H1 (cell line): ENCODE measurements around the gene ZBTB18. TPM values are rescaled to one million over a fixed set of nuclear protein-coding genes. Genes with fewer than 3 reads are reported as not detected.

ENCODE experiments used
- CTCF ChIA-PET: fragments of 300-600 bp; sonication (Branson Sonifier 250); formaldehyde crosslinking; loops from one replicate; lab custom pipeline; 2021; ENCODE audit not compliant: partially characterized antibody; lab: Charles Lee
- POLR2A ChIA-PET: fragments of 300-600 bp; sonication (Branson Sonifier 250); formaldehyde crosslinking; loops from one replicate; lab custom pipeline; 2021; ENCODE audit warnings: inconsistent platforms; ENCODE audit not compliant: partially characterized antibody; lab: Charles Lee
- DNase-seq, 2 experiments: peaks; one replicate each; pipeline versions ENCODE4 v3.0.0 to v3.0.0-alpha.2; 2010 to 2022; ENCODE audit warnings: low spot score in 2 of 2, low read depth in 1 of 2, mixed read lengths in 1 of 2
- FAIRE-seq: peaks from 2 replicates; lab custom pipeline; 2011; peaks lifted over from hg19 to GRCh38; lab: Jason Lieb, UNC
- H2AFZ ChIP-seq: 2 replicates; pipeline ENCODE4 v1.8.1; 2012; ENCODE audit warnings: low read length, inconsistent platforms
- H2AK5ac ChIP-seq: 2 replicates; pipeline ENCODE4 v1.6.1; 2013; ENCODE audit warnings: low read depth, low read length
- H2BK120ac ChIP-seq: replicated peaks from 2 replicates; pipeline ENCODE3; 2013; ENCODE audit warnings: low read depth, low read length, inconsistent platforms
- H2BK12ac ChIP-seq: 2 replicates; pipeline ENCODE4 v1.6.1; 2013; ENCODE audit warnings: low read depth, low read length
- H2BK15ac ChIP-seq: 2 replicates; pipeline ENCODE4 v1.6.1; 2013; ENCODE audit warnings: low read length
- H2BK20ac ChIP-seq: 2 replicates; pipeline ENCODE4 v1.6.1; 2013; ENCODE audit warnings: low read length
- H2BK5ac ChIP-seq: 2 replicates; pipeline ENCODE4 v1.6.1; 2013; ENCODE audit warnings: low read depth, low read length
- H3K14ac ChIP-seq: 2 replicates; pipeline ENCODE4 v1.6.1; 2013; ENCODE audit warnings: inconsistent platforms; ENCODE audit not compliant: insufficient read length
- H3K18ac ChIP-seq: 2 replicates; pipeline ENCODE4 v1.6.1; 2013; ENCODE audit warnings: low read length; ENCODE audit errors: extremely low read depth
- H3K23ac ChIP-seq: 2 replicates; pipeline ENCODE4 v1.6.1; 2013; ENCODE audit warnings: inconsistent platforms; ENCODE audit not compliant: insufficient read length
- H3K23me2 ChIP-seq: 2 replicates; pipeline ENCODE4 v1.6.1; 2013; ENCODE audit warnings: low read depth, low read length
- H3K27ac ChIP-seq: 2 replicates; pipeline ENCODE4 v1.6.1; 2011; ENCODE audit warnings: low read depth, low read length, inconsistent platforms
- H3K27me3 ChIP-seq, 4 experiments: replicated peaks in 1 of 4; 1 replicate in 1 of 4; 2 replicates in 3 of 4; pipeline versions ENCODE4 v1.6.1 to v1.8.1; 2011 to 2013; ENCODE audit warnings: low read length in 3 of 4, mild to moderate bottlenecking in 3 of 4, inconsistent platforms in 2 of 4, mixed read lengths in 2 of 4, moderate library complexity in 1 of 4; ENCODE audit not compliant: control insufficient read depth in 3 of 4, insufficient read depth in 3 of 4; ENCODE audit errors: extremely low read depth in 1 of 4
- H3K36me3 ChIP-seq, 4 experiments: 2 replicates each; pipeline versions ENCODE4 v1.6.1 to v1.8.1; 2011 to 2013; ENCODE audit warnings: mild to moderate bottlenecking in 4 of 4, low read length in 3 of 4, moderate library complexity in 2 of 4, control low read depth in 1 of 4, inconsistent platforms in 1 of 4; ENCODE audit not compliant: insufficient read depth in 4 of 4, control insufficient read depth in 2 of 4
- H3K4ac ChIP-seq: replicated peaks from 2 replicates; pipeline ENCODE3; 2013; ENCODE audit warnings: low read length, low read depth, mixed read lengths, inconsistent platforms; ENCODE audit not compliant: insufficient read length
- H3K4me1 ChIP-seq, 4 experiments: replicated peaks in 1 of 4; 1 replicate in 1 of 4; 2 replicates in 3 of 4; pipeline versions ENCODE4 v1.6.1 to v1.8.1; 2011 to 2013; ENCODE audit warnings: low read length in 3 of 4, inconsistent platforms in 2 of 4, mixed read lengths in 1 of 4; ENCODE audit not compliant: insufficient read depth in 4 of 4, control insufficient read depth in 3 of 4
- H3K4me2 ChIP-seq, 2 experiments: 2 replicates each; pipeline versions ENCODE4 v1.6.1 to v1.8.1; 2011 to 2013; ENCODE audit warnings: low read depth in 2 of 2, low read length in 2 of 2, control low read depth in 1 of 2, inconsistent platforms in 1 of 2, mild to moderate bottlenecking in 1 of 2; ENCODE audit not compliant: insufficient read depth in 1 of 2
- H3K4me3 ChIP-seq, 4 experiments: fragments of 200-600, 300-600 bp in 1 of 4; sonication (generic), shearing (Covaris generic), sonication (Bioruptor Twin) in 1 of 4; 2 replicates each; pipeline versions ENCODE4 v1.5.1 to v1.8.1; 2011 to 2016; ENCODE audit warnings: low read length in 4 of 4, low read depth in 3 of 4, control low read depth in 2 of 4, inconsistent platforms in 2 of 4, mild to moderate bottlenecking in 2 of 4, mixed read lengths in 1 of 4, moderate library complexity in 1 of 4; ENCODE audit not compliant: insufficient read depth in 2 of 4; ENCODE audit errors: extremely low read depth in 1 of 4
- H3K56ac ChIP-seq: replicated peaks from 2 replicates; pipeline ENCODE3; 2013; ENCODE audit warnings: low read depth, mild to moderate bottlenecking, mixed read lengths, low read length, inconsistent platforms; ENCODE audit not compliant: insufficient read length
- H3K79me1 ChIP-seq: 2 replicates; pipeline ENCODE4 v1.6.1; 2013; ENCODE audit warnings: low read depth, low read length, control low read depth
- H3K79me2 ChIP-seq, 2 experiments: 2 replicates each; pipeline versions ENCODE4 v1.6.1 to v1.8.1; 2012 to 2013; ENCODE audit warnings: low read length in 2 of 2, mild to moderate bottlenecking in 2 of 2, inconsistent platforms in 1 of 2; ENCODE audit not compliant: insufficient read depth in 2 of 2, control insufficient read depth in 1 of 2
- H3K9ac ChIP-seq, 4 experiments: replicated peaks in 1 of 4; 1 replicate in 1 of 4; 2 replicates in 3 of 4; pipeline versions ENCODE4 v1.6.1 to v1.8.1; 2011 to 2013; ENCODE audit warnings: low read depth in 3 of 4, low read length in 3 of 4, control low read depth in 2 of 4, mild to moderate bottlenecking in 2 of 4, moderate library complexity in 2 of 4, inconsistent platforms in 1 of 4; ENCODE audit errors: extremely low read depth in 1 of 4
- H3K9me3 ChIP-seq, 2 experiments: 2 replicates each; pipeline versions ENCODE4 v1.6.1 to v1.8.1; 2012 to 2013; ENCODE audit warnings: mild to moderate bottlenecking in 2 of 2, moderate library complexity in 2 of 2, control low read depth in 1 of 2, inconsistent platforms in 1 of 2, low read depth in 1 of 2, low read length in 1 of 2, mixed read lengths in 1 of 2; ENCODE audit not compliant: insufficient read depth in 2 of 2
- H4K20me1 ChIP-seq, 2 experiments: replicated peaks in 1 of 2; 2 replicates each; pipeline versions ENCODE3 to v1.8.1; 2011 to 2013; ENCODE audit warnings: inconsistent platforms in 2 of 2, low read length in 2 of 2, mild to moderate bottlenecking in 1 of 2; ENCODE audit not compliant: insufficient read depth in 2 of 2, control insufficient read depth in 1 of 2
- H4K5ac ChIP-seq: 2 replicates; pipeline ENCODE4 v1.6.1; 2013; ENCODE audit warnings: low read length, low read depth, mixed read lengths, inconsistent platforms; ENCODE audit not compliant: insufficient read length
- H4K8ac ChIP-seq: 2 replicates; pipeline ENCODE4 v1.8.0; 2013; ENCODE audit warnings: mild to moderate bottlenecking, moderate library complexity, low read length, inconsistent platforms; ENCODE audit not compliant: insufficient read depth; ENCODE audit errors: extremely low read depth
- H4K91ac ChIP-seq: replicated peaks from 2 replicates; pipeline ENCODE3; 2013; ENCODE audit warnings: low read length, mixed read lengths, inconsistent platforms; ENCODE audit not compliant: insufficient read length
- EP300 ChIP-seq, 2 experiments: IDR thresholded peaks; 1 replicate in 1 of 2; 2 replicates in 1 of 2; pipeline ENCODE4 v1.6.1; 2011 to 2012; ENCODE audit warnings: low read depth in 2 of 2, low read length in 2 of 2, mild to moderate bottlenecking in 2 of 2, borderline replicate concordance in 1 of 2, inconsistent platforms in 1 of 2, moderate library complexity in 1 of 2
- KDM4A ChIP-seq: IDR thresholded peaks from one replicate; pipeline ENCODE4 v1.7.1; 2012; ENCODE audit warnings: low read depth, mild to moderate bottlenecking, moderate library complexity, low read length, inconsistent platforms; ENCODE audit not compliant: severe bottlenecking
- POLR2AphosphoS5 ChIP-seq: IDR thresholded peaks from 2 replicates; pipeline ENCODE4 v1.6.1; 2011; ENCODE audit warnings: low read depth, low read length
- TAF1 ChIP-seq: IDR thresholded peaks from 2 replicates; pipeline ENCODE4 v1.6.1; 2011; ENCODE audit warnings: mild to moderate bottlenecking, low read depth, low read length
- WGBS, 2 experiments: shearing (Covaris generic) in 1 of 2; methylation state at CpG; one replicate each; pipeline versions ENCODE4 v1.1.6 to v1.1.7; 2013 to 2015; ENCODE audit warnings: low lambda C conversion rate in 2 of 2, mixed read lengths in 2 of 2, inconsistent platforms in 1 of 2, low coverage in 1 of 2, missing lambda C conversion rate in 1 of 2; ENCODE audit not compliant: insufficient replicate concordance in 2 of 2, insufficient coverage in 1 of 2, insufficient read length in 1 of 2; ENCODE audit errors: extremely low coverage in 1 of 2, missing lambda C conversion rate in 1 of 2; 5-methylcytosine and 5-hydroxymethylcytosine counted together
- polyA plus RNA-seq, 7 experiments: library from polyadenylated mRNA; depleted of rRNA in 3 of 7; stranded (reverse) in 5 of 7; unstranded in 2 of 7; fragments of >200 nt in 5 of 7; fragments of 200-250 nt in 2 of 7; gene quantifications; 1 replicate in 5 of 7; 2 replicates in 1 of 7; 4 replicates in 1 of 7; pipeline versions ENCODE4 v1.2.1 to v1.2.3, GENCODE V29; 2011 to 2013; ENCODE audit warnings: missing spikeins in 2 of 7, mixed read lengths in 2 of 7
- total RNA-seq: library from RNA; stranded (reverse); fragmentation: NEBNext Ultra II Directional; extraction: Animal tissue kit (Norgen Biotek cat#: 25700); gene quantifications from 2 replicates; pipeline ENCODE4 v1.2.1, GENCODE V29; 2021

Gene ZBTB18
- total and polyA plus RNA-seq, 2 of the 8 experiments (the other 6 are each of a cell fraction or from before 2014, with no cell fraction given): 8.5 to 14.4 TPM

DNA sequence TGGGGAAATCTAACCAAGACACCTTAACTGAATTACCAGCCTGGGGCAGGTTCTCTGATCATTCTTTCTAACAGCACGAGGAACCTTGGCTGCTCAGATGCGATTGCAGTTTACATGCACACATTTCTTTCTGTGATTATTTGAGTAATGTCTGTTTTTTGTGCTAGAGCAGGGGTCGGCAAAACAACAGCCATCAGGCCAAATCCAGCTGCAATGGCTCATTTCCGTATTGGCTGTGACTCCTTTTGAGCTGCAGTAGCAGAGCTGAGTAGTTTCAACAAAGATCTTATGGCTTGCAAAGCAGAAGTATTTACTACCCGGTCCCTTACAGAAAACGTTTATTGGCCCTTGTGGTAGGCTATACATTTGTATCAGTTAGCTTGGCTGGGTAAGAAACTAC is 37.1 kb downstream of the ZBTB18 start:
- Histone ChIP-seq H2BK20ac (no peak overlapping the region), H3K9ac (no peak overlapping the region), H2BK15ac (no peak overlapping the region), H3K4me1 (no peaks in the 10 kb centered on the region), H3K36me3 (no peaks in the 10 kb centered on the region), H3K79me1 (no peaks in the 10 kb centered on the region), H4K20me1 (no peaks in the 10 kb centered on the region), H3K23me2 (no peaks in the 10 kb centered on the region; the same call in 1 of the 2 replicates), H4K5ac (no peak overlapping the region), H2BK5ac (no peak overlapping the region), H3K27me3 (no peaks in the 10 kb centered on the region), H3K4me3 (no peak overlapping the region), H3K9me3 (no peaks in the 10 kb centered on the region; a peak in 1 of 4 replicates), H3K4me2 (no peak overlapping the region), H3K14ac (no peak overlapping the region), H2AFZ (no peak overlapping the region), H2BK12ac (no peak overlapping the region), H3K56ac (no peak overlapping the region), H3K27ac (no peak overlapping the region), H3K79me2 (no peaks in the 10 kb centered on the region), H2BK120ac (no peak overlapping the region), H3K4ac (no peak overlapping the region), H3K18ac (no peak overlapping the region), H4K91ac (no peak overlapping the region), H2AK5ac (no peak overlapping the region), H4K8ac (no peak overlapping the region), H3K23ac (no peak overlapping the region)
- no peak for DNase-seq
- 91% methylated on average over 6 of the region's 6 CpGs; no CpG with 5 or more reads in 1 of the 2 experiments for WGBS, 2 experiments
- FAIRE-seq: no peak
- POLR2A ChIA-PET: interaction anchor here (0.6 kb wide), 1 partner anchor 155 kb away, joined by 3 read pairs; no protein-coding TSS in a partner anchor
- CTCF ChIA-PET: interaction anchor here (0.6 to 1.4 kb wide), 4 partner anchors 13 to 78 kb away, joined by 3 to 5 read pairs (median 3); no protein-coding TSS in a partner anchor
- TF ChIP-seq KDM4A: no peak
- no peak for TF ChIP-seq TAF1
- TF ChIP-seq POLR2AphosphoS5: no peak
- no peak for TF ChIP-seq EP300 (IDR thresholded peaks at IDR 0.05; ENCODE audit: borderline replicate concordance in 1 of 2, low read depth in 2 of 2, low read length in 2 of 2)
